GM12878 (cell line): ENCODE data around the gene OR52N1. TPM values are rescaled to one million over a fixed set of nuclear protein-coding genes. Genes with fewer than 3 reads are reported as not detected.

Experiments used
- ATAC-seq: fragments of 200-7000 bp; cut with Tn5 transposase; 3 replicates; pipeline ENCODE4 v1.9.1; 2020; ENCODE audit warnings: mild to moderate bottlenecking, moderate library complexity
- BruUV-seq: library from RNA; stranded (reverse); fragments of 400-500 nt; replicated peaks from 2 replicates; lab custom pipeline; 2021; lab: Mats Ljungman, UMichigan
- CTCF ChIA-PET: fragments of 300-600 bp; sonication (Branson Sonifier 250); formaldehyde crosslinking; extraction: SDS; loops from one replicate; lab custom pipeline; 2021; ENCODE audit warnings: inconsistent platforms; lab: Yijun Ruan, JAX
- POLR2A ChIA-PET: fragments of 350-600 bp; formaldehyde crosslinking; extraction: SDS; loops from one replicate; lab custom pipeline; 2021; ENCODE audit warnings: inconsistent platforms; lab: Charles Lee
- RAD21 ChIA-PET: fragments of 300-600 bp; sonication (Branson Sonifier 250); formaldehyde crosslinking; loops from one replicate; lab custom pipeline; 2023; ENCODE audit warnings: antibody characterized with exemption; ENCODE audit not compliant: unreplicated experiment; lab: Charles Lee
- SMC1A ChIA-PET: fragments of 300-600 bp; sonication (Branson Sonifier 250); formaldehyde crosslinking; loops from one replicate; lab custom pipeline; 2023; ENCODE audit not compliant: unreplicated experiment, uncharacterized antibody; lab: Charles Lee
- DNase-seq: peaks from one replicate; pipeline ENCODE4 v3.0.0-alpha.2; 2011; ENCODE audit warnings: low read depth, low spot score
- FAIRE-seq: peaks from 3 replicates; lab custom pipeline; 2011; peaks lifted over from hg19 to GRCh38; lab: Jason Lieb, UNC
- H2AFZ ChIP-seq: 2 replicates; pipeline ENCODE4 v1.6.0; 2011; ENCODE audit warnings: low read depth, low read length, control low read depth; ENCODE audit not compliant: control insufficient read depth
- H3K27ac ChIP-seq: 2 replicates; pipeline ENCODE4 v1.5.1; 2011; ENCODE audit warnings: control low read depth; ENCODE audit not compliant: control insufficient read depth, insufficient read depth
- H3K27me3 ChIP-seq, 2 experiments: replicated peaks in 1 of 2; 2 replicates each; pipeline versions ENCODE4 v1.6.0 to v1.6.1; 2011; ENCODE audit warnings: low read length in 1 of 2; ENCODE audit not compliant: control insufficient read depth in 2 of 2, insufficient read depth in 2 of 2
- H3K36me3 ChIP-seq, 2 experiments: 2 replicates each; pipeline ENCODE4 v1.5.1; 2011; ENCODE audit warnings: low read length in 1 of 2; ENCODE audit not compliant: control insufficient read depth in 2 of 2, insufficient read depth in 2 of 2
- H3K4me1 ChIP-seq: 2 replicates; pipeline ENCODE4 v1.6.1; 2011; ENCODE audit warnings: mild to moderate bottlenecking, low read length, moderate library complexity, mixed read lengths; ENCODE audit not compliant: control insufficient read depth, insufficient read depth
- H3K4me2 ChIP-seq: 2 replicates; pipeline ENCODE4 v1.6.0; 2011; ENCODE audit warnings: control low read depth; ENCODE audit not compliant: control insufficient read depth, insufficient read depth
- H3K4me3 ChIP-seq: fragments of 200-600 bp; sonication (generic); 2 replicates; pipeline ENCODE4 v1.5.1; 2016
- H3K79me2 ChIP-seq: 2 replicates; pipeline ENCODE4 v1.6.0; 2011; ENCODE audit warnings: low read length; ENCODE audit not compliant: control insufficient read depth, insufficient read depth
- H3K9ac ChIP-seq: 2 replicates; pipeline ENCODE4 v1.8.0; 2011; ENCODE audit warnings: low read length, control low read depth, mixed read lengths; ENCODE audit not compliant: control insufficient read depth, insufficient read depth
- H3K9me3 ChIP-seq: replicated peaks from 3 replicates; pipeline ENCODE4 v1.5.1; 2011; ENCODE audit warnings: mild to moderate bottlenecking, low read length; ENCODE audit not compliant: control insufficient read depth, insufficient read depth
- H4K20me1 ChIP-seq: 2 replicates; pipeline ENCODE4 v1.6.0; 2011; ENCODE audit not compliant: control insufficient read depth, insufficient read depth
- CBX5 ChIP-seq: sonication (generic); IDR thresholded peaks from 2 replicates; pipeline ENCODE4 v1.6.1; 2016; ENCODE audit warnings: low read depth, moderate library complexity, mild to moderate bottlenecking, inconsistent platforms
- CHD1 ChIP-seq: IDR thresholded peaks from 2 replicates; pipeline ENCODE4 v1.6.1; 2012; ENCODE audit warnings: low read depth, low read length, improper control_type of control experiment
- ETV6 ChIP-seq, 2 experiments: fragments of 450-650 bp in 1 of 2; IDR thresholded peaks in 1 of 2; conservative IDR thresholded peaks in 1 of 2; 2 replicates each; pipeline ENCODE4 v1.6.1; 2014; ENCODE audit warnings: antibody characterized with exemption in 1 of 2, borderline replicate concordance in 1 of 2, low read depth in 1 of 2, mild to moderate bottlenecking in 1 of 2, moderate library complexity in 1 of 2
- FOXK2 ChIP-seq: fragments of 450-650 bp; IDR thresholded peaks from 2 replicates; pipeline ENCODE4 v1.6.1; 2017; ENCODE audit warnings: mild to moderate bottlenecking, moderate library complexity
- IRF4 ChIP-seq: IDR thresholded peaks from 2 replicates; pipeline ENCODE4 v1.6.1; 2011; ENCODE audit warnings: low read depth, low read length
- LARP7 ChIP-seq: fragments of 450-650 bp; IDR thresholded peaks from 2 replicates; pipeline ENCODE4 v1.6.1; 2017; ENCODE audit warnings: mild to moderate bottlenecking
- MXI1 ChIP-seq: fragments of 150-350 bp; IDR thresholded peaks from 2 replicates; pipeline ENCODE4 v1.6.1; 2011; ENCODE audit warnings: low read depth, mild to moderate bottlenecking, inconsistent platforms, low read length, improper control_type of control experiment
- POLR2A ChIP-seq: IDR thresholded peaks from 2 replicates; pipeline ENCODE4 v1.6.1; 2011; ENCODE audit warnings: low read depth, mild to moderate bottlenecking, low read length
- SMARCA5 ChIP-seq: fragments of 450-650 bp; IDR thresholded peaks from 2 replicates; pipeline ENCODE4 v1.6.1; 2017; ENCODE audit warnings: mild to moderate bottlenecking
- SP1 ChIP-seq: IDR thresholded peaks from one replicate; pipeline ENCODE4 v1.6.1; 2011; ENCODE audit warnings: low read depth, low read length
- STAT3 ChIP-seq: IDR thresholded peaks from 2 replicates; pipeline ENCODE4 v1.6.1; 2011; ENCODE audit warnings: low read depth, low read length, improper control_type of control experiment
- SUZ12 ChIP-seq: fragments of 200-600 bp; sonication (generic); IDR thresholded peaks from one replicate; pipeline ENCODE4 v1.6.1; 2018; ENCODE audit warnings: antibody characterized with exemption, mild to moderate bottlenecking; ENCODE audit not compliant: unreplicated experiment
- ZNF207 ChIP-seq: fragments of 450-650 bp; IDR thresholded peaks from 2 replicates; pipeline ENCODE4 v1.6.1; 2014; ENCODE audit warnings: antibody characterized with exemption, mild to moderate bottlenecking, borderline replicate concordance
- ZNF384 ChIP-seq: IDR thresholded peaks from 2 replicates; pipeline ENCODE4 v1.6.1; 2012; ENCODE audit warnings: low read depth, mild to moderate bottlenecking, low read length, improper control_type of control experiment, borderline replicate concordance
- ZSCAN29 ChIP-seq: fragments of 450-650 bp; IDR thresholded peaks from 2 replicates; pipeline ENCODE4 v1.6.1; 2017; ENCODE audit warnings: mild to moderate bottlenecking, moderate library complexity
- WGBS: methylation state at CpG from one replicate; pipeline ENCODE4 v1.1.6; 2016; ENCODE audit warnings: low lambda C conversion rate; ENCODE audit not compliant: insufficient replicate concordance, insufficient coverage; ENCODE audit errors: missing lambda C conversion rate; 5-methylcytosine and 5-hydroxymethylcytosine counted together
- in situ Hi-C: fragments of 300-500 bp; cut with MboI; formaldehyde crosslinking; loops from 9 replicates; pipeline ENCODE4 v1.14.3; 2018; ENCODE audit warnings: mixed read lengths
- intact Hi-C: fragments of 100-400 bp; cut with micrococcal nuclease; formaldehyde crosslinking; loops from one replicate; pipeline ENCODE4 v1.14.2; 2022; ENCODE audit not compliant: unreplicated experiment
- polyA plus RNA-seq, 11 experiments: library from polyadenylated mRNA; depleted of rRNA in 4 of 11; unstranded in 6 of 11; stranded (reverse) in 5 of 11; fragments of >200 nt; fragmentation: Nextera tagmentation in 4 of 11; fragmentation: Illumina TruSeq in 1 of 11; extraction: Ambion mirVana in 4 of 11; extraction: Trizol in 1 of 11; gene quantifications; 1 replicate in 1 of 11; 2 replicates in 10 of 11; pipeline versions ENCODE4 v1.2.1 to v1.2.3, GENCODE V29; 2011 to 2016; ENCODE audit warnings: inconsistent platforms in 2 of 11, missing spikeins in 2 of 11, low read depth in 1 of 11
- total RNA-seq, 4 experiments: library from RNA; depleted of rRNA in 3 of 4; stranded (reverse); fragments of >200 nt in 3 of 4; fragmentation: Illumina TruSeq in 1 of 4; extraction: Trizol in 1 of 4; gene quantifications; 2 replicates each; pipeline versions ENCODE4 v1.2.1 to v1.2.3, GENCODE V29; 2013 to 2021
- TF ChIP-seq, protein P1 (sequence below): IDR thresholded peaks from 2 replicates; pipeline ENCODE4 v1.6.1; 2012; ENCODE audit warnings: low read depth, low read length, improper control_type of control experiment
- TF ChIP-seq, protein P2 (sequence below): fragments of 450-650 bp; IDR thresholded peaks from 2 replicates; pipeline ENCODE4 v1.6.1; 2018; ENCODE audit warnings: mild to moderate bottlenecking, low read depth, moderate library complexity; ENCODE audit not compliant: partially characterized antibody
- TF ChIP-seq, protein P3 (sequence below): fragments of 450-650 bp; IDR thresholded peaks from 2 replicates; pipeline ENCODE4 v1.6.1; 2017; ENCODE audit warnings: mild to moderate bottlenecking, low read depth, inconsistent platforms; ENCODE audit not compliant: poor library complexity, severe bottlenecking
- TF ChIP-seq, protein P4 (sequence below): IDR thresholded peaks from 2 replicates; pipeline ENCODE4 v1.6.1; 2012; ENCODE audit warnings: low read length, inconsistent platforms

Gene OR52N1
- total and polyA plus RNA-seq, 10 of the 15 experiments (the other 5 are each of a cell fraction or from before 2014, with no cell fraction given): 0.04 TPM; not detected in 9

DNA sequence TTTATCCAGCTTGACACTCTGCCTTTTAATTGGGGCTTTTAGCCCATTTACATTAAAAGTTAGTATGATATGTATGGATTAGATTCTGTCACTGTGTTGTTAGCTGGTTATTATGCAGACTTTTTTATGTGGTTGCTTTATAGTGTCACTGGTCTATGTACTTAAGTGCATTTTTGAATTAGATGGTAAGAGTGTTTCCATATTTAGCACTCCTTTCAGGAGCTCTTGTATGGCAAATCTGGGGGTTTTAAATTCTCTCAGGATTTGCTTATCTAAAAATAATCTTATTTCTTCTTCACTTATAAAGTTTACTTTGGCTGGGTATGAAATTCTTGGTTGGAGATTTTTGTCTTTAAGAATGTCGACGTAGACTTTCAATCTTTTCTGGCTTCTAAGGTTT lies 46.6 kb upstream of the OR52N1 start (continued):
- TF ChIP-seq, protein P1, sequence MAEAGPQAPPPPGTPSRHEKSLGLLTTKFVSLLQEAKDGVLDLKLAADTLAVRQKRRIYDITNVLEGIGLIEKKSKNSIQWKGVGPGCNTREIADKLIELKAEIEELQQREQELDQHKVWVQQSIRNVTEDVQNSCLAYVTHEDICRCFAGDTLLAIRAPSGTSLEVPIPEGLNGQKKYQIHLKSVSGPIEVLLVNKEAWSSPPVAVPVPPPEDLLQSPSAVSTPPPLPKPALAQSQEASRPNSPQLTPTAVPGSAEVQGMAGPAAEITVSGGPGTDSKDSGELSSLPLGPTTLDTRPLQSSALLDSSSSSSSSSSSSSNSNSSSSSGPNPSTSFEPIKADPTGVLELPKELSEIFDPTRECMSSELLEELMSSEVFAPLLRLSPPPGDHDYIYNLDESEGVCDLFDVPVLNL: no peak
- TF ChIP-seq SMARCA5 (no peak), ETV6 (conservative IDR thresholded peaks at IDR 0.05 in 1 of 2, IDR thresholded peaks at IDR 0.05 in 1 of 2; ENCODE audit: borderline replicate concordance in 1 of 2, low read depth in 1 of 2) (no peak), CBX5 (no peak), ZNF384 (no peak), FOXK2 (no peak), IRF4 (no peak)

DNA sequence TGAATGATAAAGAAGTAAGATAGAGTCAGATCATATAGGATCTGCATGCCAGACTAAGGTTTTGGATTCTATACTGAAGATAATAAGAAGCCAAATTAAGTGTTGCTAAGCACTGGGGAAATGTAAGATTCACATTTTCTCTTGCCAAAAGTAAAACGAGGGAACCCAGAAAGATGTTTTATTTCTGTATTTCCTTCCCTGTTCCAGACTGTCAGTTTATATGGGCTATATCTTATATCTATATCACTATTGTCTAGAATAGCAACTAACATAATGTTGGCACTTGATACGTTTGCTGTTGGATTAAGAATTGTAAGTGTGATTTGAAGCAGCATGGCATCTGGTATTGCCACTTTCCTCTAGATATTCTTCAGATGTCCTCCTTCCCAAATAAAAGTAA lies 42.4 kb upstream of the OR52N1 start:
- no peaks in the 10 kb centered on the region for H3K27me3 ChIP-seq
- ChIA-PET RAD21 (no interaction called here), CTCF (no interaction called here), SMC1A (no interaction called here), POLR2A (no interaction called here)
- no peak overlapping the region for H3K9ac ChIP-seq
- 0% methylated on average over 2 of the region's 2 CpGs for WGBS
- H2AFZ ChIP-seq: no peak overlapping the region
- no peak overlapping the region for H3K27ac ChIP-seq
- H4K20me1 ChIP-seq: no peaks in the 10 kb centered on the region
- H3K9me3 ChIP-seq: no peaks in the 10 kb centered on the region
- no peaks in the 10 kb centered on the region for H3K4me1 ChIP-seq
- in situ Hi-C loops (no loop called here), intact Hi-C loops (no loop called here)
- H3K79me2 ChIP-seq: no peaks in the 10 kb centered on the region
- no peak for FAIRE-seq
- H3K4me3 ChIP-seq: no peak overlapping the region
- H3K4me2 ChIP-seq: no peak overlapping the region
- no peak for ATAC-seq
- H3K36me3 ChIP-seq: no peaks in the 10 kb centered on the region
- BruUV-seq: no TSS peak
- no peak for DNase-seq
- TF ChIP-seq CHD1: no peak
- TF ChIP-seq MXI1: no peak
- TF ChIP-seq POLR2A: no peak
- TF ChIP-seq, protein P2, sequence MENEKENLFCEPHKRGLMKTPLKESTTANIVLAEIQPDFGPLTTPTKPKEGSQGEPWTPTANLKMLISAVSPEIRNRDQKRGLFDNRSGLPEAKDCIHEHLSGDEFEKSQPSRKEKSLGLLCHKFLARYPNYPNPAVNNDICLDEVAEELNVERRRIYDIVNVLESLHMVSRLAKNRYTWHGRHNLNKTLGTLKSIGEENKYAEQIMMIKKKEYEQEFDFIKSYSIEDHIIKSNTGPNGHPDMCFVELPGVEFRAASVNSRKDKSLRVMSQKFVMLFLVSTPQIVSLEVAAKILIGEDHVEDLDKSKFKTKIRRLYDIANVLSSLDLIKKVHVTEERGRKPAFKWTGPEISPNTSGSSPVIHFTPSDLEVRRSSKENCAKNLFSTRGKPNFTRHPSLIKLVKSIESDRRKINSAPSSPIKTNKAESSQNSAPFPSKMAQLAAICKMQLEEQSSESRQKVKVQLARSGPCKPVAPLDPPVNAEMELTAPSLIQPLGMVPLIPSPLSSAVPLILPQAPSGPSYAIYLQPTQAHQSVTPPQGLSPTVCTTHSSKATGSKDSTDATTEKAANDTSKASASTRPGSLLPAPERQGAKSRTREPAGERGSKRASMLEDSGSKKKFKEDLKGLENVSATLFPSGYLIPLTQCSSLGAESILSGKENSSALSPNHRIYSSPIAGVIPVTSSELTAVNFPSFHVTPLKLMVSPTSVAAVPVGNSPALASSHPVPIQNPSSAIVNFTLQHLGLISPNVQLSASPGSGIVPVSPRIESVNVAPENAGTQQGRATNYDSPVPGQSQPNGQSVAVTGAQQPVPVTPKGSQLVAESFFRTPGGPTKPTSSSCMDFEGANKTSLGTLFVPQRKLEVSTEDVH: no peak
- no peak for TF ChIP-seq SUZ12
- no peak for TF ChIP-seq ZSCAN29
- TF ChIP-seq, protein P3, sequence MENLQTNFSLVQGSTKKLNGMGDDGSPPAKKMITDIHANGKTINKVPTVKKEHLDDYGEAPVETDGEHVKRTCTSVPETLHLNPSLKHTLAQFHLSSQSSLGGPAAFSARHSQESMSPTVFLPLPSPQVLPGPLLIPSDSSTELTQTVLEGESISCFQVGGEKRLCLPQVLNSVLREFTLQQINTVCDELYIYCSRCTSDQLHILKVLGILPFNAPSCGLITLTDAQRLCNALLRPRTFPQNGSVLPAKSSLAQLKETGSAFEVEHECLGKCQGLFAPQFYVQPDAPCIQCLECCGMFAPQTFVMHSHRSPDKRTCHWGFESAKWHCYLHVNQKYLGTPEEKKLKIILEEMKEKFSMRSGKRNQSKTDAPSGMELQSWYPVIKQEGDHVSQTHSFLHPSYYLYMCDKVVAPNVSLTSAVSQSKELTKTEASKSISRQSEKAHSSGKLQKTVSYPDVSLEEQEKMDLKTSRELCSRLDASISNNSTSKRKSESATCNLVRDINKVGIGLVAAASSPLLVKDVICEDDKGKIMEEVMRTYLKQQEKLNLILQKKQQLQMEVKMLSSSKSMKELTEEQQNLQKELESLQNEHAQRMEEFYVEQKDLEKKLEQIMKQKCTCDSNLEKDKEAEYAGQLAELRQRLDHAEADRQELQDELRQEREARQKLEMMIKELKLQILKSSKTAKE: no peak
- TF ChIP-seq SP1: no peak
- TF ChIP-seq ZNF207: no peak
- TF ChIP-seq LARP7: no peak
- TF ChIP-seq, protein P4, sequence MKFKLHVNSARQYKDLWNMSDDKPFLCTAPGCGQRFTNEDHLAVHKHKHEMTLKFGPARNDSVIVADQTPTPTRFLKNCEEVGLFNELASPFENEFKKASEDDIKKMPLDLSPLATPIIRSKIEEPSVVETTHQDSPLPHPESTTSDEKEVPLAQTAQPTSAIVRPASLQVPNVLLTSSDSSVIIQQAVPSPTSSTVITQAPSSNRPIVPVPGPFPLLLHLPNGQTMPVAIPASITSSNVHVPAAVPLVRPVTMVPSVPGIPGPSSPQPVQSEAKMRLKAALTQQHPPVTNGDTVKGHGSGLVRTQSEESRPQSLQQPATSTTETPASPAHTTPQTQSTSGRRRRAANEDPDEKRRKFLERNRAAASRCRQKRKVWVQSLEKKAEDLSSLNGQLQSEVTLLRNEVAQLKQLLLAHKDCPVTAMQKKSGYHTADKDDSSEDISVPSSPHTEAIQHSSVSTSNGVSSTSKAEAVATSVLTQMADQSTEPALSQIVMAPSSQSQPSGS: no peak
- TF ChIP-seq STAT3: no peak
